AML-193 (cell line): ENCODE results near the gene STK26.
"Not testable (repeated sequence)": the region's sequence is repeated elsewhere in the genome, so short reads cannot be mapped to it uniquely, and the experiment has no call there.

Experiments
- DNase-seq, 2 experiments: peaks; one replicate each; lab custom pipeline; 2025; lab: John Stamatoyannopoulos, UW

Gene STK26

DNA sequence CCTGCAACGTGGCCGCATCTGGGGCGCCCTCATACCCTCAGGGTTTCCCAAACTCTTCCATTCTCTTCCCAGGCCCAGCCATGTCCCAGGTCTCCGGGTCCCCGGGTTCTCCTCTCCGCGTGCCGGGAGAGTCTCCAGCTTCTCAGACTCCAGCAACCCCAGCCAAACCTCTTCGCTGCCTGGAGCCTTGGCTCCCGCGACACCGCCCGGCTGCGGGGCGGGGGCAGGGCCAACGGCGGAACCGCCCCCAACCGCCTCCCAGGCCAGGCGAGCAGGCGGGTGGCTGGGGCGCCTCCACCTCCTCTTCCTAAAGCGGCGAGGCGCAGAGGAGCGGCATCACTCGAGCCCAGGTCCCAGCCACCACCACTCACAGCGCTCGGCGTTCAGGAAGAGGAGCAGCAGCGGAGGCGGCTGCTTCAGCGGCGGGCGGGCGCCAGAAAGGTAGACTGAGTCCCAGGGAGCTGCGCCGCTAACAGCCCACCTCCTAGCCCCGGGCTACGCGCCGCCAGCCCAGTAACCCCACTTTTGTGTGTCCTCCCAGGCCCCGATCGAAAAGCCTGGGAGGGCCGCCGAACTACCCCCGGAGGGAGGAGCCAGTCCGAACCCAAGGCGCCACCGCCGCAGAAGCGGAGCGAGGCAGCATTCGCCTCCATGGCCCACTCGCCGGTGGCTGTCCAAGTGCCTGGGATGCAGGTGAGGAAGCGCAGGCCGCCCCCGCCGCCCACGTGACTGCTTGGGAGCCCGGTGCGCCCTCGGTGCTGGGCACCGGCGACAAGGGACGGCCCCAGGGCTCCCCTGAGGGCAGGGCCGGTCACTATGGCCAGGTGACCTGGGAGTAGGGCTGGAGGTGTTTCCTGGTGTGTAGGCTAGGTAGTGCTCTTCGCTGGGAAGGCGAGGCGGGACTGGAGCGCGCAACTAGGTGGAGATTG lies at the start of gene STK26:
STK26 (plus strand) TSS at position 336 of the 929 bp plus-strand sequence; CDS start at position 652, 316 bp downstream.
- DNase-seq = peak; percentile 42 to 58

DNA sequence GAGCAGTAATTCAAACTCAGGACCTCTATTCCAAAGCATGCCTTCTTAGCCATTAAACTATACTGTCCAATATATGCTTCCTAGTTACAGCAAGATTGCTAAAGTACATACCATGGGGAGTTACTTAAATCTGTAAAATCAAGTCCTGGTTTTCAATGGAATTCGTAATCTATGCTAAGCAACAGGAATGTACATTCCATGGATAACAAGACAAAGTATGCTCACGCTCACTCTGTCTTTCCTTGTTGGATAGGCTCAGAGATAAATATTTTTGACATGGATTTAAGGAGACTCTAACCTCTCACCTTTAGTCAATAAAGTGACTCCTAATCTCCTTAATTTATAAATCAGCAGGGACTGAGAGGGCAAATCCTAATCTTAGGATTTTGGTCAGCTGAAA lies 47.3 kb upstream of the STK26 start:
- DNase-seq = no peak

- DNase-seq = no peak
Observed at GRCh38 chrX:131977619-131978018, 45.5 kb upstream of the STK26 start.

GRCh38 chrX:131979116-131979515 lies 44.0 kb upstream of the STK26 start:
- no peak for DNase-seq

DNA sequence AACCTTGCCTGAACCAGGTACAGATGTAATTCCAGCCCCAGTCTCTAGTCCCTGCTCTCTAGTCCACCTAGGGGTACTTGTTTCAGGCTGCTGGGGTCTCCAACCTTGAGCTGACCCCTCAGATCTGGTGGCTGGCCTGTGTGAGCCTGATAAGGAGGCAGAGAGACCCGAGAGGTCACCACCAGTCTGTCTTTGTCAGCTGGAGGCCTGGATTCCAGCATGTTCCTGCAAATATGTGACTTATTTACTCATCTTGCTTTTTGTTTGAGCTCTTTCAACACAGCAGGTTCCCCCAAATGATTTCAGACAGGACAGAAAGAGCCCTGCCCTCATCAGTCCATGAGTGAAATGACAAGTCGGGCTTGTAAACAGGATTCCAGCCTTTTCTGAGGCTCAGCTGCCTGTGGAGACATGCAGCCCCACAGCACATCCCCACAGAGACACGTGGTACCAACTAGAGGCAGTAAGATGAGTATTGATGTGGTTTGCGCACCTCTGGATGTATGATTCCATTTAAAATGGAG lies 37.5 kb upstream of the STK26 start:
- DNase-seq = peak in 1 of 2 experiments; percentile 6

- DNase-seq = peak; percentile 80 to 83
Observed at GRCh38 chrX:131987252-131987651, 35.9 kb upstream of the STK26 start.

DNA sequence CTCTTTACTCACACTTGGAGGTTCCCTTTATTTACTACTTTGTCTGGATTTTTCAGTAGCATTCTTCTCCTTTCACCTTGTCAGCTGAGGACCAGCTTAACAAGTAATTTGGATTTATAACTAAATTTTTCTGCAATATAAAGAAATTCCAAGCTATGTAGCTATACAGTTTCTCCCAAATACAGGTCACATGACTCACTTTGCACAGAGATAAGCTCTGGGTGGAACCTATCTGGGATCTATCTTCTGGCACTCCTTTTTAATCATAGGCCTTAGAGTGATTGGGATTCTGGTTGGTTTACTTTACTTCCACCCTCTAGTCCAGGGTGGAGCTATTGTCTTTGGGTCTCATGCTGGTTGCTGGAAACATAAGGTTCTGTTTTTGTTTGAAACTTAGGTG lies 34.9 kb upstream of the STK26 start:
- no peak for DNase-seq

- no peak for DNase-seq
Observed at GRCh38 chrX:132001127-132001526, 22.0 kb upstream of the STK26 start.

DNA sequence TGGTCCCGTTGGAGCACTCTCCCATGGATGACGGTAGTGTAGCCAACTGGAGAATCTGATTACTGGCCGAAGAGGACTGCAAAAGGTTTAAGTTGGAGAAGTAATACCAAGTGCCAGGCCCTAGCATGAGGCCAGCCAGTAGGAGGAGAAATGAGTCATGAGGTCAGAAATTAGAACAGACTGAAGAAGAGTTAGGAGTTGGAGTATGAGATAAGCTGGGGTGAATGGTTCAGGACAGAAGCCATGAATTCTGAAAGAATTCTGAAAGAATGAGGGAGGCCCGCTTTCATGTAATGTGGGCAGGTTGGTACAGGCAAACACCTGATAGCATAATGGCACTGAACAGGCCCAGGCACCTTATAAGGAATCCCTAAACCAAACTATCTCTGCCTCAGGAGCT lies 18.4 kb upstream of the STK26 start:
- DNase-seq = no peak

DNA sequence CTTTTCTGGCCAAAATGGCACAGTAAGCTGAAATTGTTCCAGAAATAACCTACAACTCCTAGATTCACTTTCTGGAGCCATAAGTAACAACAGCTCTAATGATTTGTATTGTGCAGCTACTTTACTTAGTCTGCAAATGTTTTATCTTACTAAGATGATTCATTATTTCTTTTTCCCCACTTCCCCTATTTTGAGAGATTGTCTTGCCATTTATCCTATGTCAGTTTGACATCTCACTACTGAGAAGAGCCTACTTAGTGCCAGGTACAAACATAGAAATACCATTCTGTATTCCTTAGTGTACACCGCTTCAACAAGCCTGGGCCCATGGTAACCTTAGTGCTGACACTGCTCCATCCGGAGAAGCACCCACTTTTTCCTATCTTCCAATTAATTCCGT lies 13.8 kb upstream of the STK26 start:
- no peak for DNase-seq

DNA sequence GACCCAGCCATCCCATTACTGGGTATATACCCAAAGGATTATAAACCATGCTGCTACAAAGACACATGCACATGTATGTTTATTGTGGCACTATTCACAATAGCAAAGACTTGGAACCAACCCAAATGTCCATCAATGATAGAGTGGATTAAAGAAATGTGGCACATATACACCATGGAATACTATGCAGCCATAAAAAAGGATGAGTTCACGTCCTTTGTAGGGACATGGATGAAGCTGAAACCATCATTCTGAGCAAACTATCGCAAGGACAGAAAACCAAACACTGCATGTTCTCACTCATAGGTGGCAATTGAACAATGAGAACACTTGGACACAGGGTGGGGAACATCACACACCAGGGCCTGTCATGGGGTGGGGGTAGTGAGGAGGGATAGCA lies 12.9 kb upstream of the STK26 start:
- not testable (repeated sequence) for DNase-seq

DNA sequence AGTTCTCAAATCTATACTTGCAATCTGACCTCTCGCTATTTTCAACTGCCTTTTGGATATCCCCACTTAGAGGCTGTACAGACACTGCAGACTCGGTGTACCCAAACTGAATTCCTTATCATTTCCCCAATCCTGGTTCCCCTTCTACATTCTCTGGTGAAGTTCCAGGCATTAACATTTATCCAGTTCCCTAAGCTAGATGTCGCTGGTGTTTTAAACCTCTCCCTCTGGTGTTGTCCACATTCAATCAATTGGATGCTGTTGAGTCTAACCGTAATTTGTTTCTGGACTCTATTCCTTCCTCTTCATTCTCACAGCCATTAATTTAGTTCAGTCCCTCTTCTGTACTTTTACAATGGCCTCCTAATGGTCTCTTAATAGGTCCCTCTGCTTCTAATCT lies 7.2 kb upstream of the STK26 start:
- DNase-seq = no peak

DNA sequence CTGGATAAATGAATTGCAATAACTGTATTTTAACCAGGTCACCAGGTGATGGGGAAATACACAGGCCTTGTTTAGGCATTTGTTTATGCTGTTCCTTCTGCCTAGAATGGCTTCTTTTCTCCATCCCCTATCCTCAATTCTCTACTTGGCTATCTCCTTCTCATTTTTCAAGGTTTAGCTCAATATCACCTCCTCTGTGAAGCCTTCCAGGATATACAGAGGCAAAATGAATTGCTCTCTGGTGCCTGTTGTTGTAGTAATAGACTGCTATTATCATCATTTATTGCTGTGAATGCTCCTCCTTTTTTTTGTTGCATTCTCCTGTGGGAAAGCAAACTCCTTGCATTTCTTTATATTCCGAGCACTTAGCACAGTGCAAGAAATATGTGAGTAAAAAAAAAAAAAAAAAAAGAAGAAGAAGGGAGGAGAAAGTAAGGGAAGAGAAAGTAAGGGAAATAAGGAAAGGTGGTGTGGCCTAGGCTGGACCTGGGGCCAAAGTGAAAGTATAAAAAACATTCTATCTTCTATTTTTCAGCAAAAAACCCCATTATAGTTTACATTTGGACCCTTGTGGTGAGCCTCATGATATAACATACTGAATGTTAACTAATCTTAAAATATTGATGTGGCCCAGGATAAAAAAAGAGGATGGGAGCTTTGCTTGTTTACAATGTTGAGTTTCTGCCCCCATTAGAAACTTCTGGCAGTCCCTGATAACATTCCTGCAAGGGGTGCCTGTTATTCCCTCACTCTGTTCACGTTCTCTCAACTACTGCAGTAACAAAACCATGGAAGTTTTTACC lies 6.3 kb upstream of the STK26 start:
- no peak for DNase-seq

DNA sequence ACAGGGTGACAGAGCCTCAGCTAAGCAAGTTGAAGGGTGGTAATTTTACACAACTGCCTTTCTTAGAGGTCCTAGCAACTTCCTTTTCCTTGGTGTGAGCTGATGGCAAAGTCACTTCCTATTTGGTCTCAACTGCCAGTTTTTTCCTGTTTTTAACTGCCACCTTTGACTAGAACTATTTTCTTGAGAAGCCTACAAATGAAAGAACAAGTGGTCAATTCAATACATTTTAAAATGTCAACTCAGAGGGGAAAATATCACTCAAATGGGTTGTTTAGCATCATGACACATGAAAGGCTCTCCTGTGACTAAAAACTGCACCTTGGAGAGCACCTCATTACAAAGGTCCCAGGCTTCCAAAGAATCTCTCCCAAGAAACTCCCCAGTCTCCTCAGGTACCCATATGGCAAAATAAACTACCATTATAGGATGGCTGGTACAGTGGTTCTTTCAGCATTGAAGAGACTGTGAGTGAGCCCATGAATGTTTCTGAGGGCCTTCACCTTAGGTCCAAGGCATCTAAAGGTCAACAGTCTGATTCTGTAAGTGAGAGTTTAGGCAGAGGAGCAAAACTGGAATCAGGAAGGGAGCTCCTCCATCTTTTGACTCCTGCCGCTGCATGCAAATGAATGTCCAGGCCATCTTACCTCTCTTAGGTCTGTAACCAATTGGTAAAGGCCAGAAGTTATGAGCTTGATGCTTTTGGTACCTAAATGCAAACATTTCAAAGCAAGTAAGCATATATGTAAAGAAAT lies 5.5 kb upstream of the STK26 start:
- peak; percentile 72 to 83 for DNase-seq

DNA sequence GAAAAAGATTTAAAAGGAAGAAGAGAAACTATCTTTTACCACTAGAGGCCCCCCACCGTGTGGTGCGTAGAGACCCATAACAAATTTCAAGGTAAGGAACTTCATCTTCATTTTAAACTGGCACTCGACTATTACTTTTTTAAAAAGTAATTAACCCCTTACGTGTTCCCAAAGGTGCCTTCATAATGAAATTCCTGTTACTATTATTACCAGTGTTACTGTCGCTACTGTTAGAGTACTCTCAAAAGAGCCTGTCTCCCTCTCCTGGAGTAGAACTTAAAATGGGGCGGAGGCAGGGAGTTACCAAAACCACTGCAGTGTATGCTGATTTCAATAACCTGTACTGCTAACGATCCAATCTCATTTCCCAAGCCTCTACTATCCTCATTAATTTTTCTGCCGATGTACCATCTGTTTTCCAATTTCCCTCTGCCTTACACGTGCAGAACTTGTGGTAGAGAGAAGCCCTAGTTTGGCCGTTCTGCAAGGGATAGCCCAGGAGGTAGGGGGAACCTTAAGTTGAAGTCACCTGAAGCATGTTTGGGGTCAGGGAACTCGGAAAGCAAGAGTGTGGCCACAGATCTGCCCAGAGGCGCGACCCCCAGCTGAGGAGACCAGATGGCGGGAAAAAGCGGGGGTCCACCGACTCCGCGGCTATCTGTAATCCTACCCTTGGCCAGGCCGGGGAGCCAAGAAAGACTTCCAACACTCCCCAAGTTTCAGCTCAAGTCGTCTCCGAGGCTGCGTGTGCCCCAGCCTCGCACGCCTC lies 720 bp upstream of the STK26 start:
- DNase-seq = peak in 1 of 2 experiments; percentile 31

- DNase-seq = peak in 1 of 2 experiments; percentile 22
Observed at GRCh38 chrX:132023896-132024386, 839 bp downstream of the STK26 start.

DNA sequence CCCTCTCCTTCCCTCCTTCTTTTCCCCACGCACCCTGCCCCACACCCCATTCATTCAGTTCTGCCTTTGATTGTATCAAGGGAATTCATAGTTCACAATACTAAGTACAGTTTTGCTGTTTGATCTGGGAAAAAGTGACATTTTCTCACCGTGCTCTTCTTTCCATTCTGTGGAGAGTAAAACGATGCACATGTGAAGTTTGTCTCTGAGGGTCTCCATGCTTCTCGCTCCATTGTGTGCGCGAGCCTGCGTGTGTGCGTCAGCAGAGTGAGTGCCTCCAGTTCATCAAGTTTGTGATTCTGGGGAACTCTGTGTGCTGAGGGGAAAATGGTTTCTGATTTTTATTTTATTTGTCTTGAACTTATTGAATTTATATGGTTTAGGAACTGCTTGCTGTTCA lies 1.9 kb downstream of the STK26 start:
- DNase-seq = peak in 1 of 2 experiments; percentile 10

DNA sequence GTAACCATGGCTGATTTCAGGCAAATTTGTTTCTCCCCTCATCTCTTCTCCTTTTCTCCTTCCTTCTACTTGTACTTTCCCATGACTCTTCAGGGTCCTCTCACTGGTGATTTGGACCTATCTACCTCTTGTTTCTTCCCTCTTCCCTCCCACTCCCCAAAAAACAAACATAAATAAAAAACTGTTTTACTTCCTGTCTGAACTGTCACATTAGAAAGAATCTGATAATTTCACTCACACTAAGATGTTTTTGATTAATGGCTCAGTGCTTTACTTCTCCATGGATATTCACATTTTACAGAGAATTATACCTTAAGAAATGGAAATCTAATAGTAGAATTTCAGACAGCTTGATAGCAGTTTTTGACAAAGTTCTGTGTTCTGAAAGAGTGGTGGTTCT lies 7.2 kb downstream of the STK26 start:
- DNase-seq = no peak

- no peak for DNase-seq
Observed at GRCh38 chrX:132031867-132032266, 8.8 kb downstream of the STK26 start.

DNA sequence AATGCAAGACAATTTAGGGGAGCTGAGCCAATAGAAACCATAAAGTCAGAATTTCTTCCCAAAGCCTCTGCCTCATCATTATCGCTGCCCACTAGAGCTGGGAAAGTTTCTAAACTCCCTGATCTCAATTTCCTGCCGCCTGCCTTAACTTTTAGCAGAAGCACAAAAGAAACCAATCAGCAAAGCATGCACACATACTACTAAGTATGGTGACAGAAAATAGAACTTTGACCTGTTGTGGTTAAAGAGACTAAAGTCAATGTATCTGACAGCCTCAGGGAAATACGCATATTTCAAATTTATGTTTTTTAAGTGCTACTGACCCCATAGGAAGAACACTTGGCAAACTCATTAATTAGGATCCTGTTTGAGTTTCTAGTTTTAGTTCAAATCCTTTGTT lies 10.1 kb downstream of the STK26 start:
- no peak for DNase-seq

DNA sequence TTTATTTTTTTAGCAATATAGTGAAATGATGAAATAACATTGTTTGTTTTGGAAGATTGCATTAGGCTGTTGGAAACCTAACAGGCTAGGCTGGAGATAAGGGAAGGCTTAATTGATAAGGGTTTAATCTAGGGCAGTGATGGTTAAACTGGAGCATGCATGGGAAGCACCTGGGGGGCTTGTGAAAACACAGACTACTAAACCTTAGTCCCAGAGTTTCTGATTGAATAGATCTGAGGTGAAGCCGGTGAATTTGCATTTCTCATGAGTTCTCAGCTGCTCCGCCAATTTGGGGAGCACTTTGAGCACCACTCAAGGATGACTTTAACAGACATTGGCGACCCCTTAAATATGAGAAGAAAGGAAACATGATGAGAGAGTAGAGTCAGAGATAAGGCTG lies 11.5 kb downstream of the STK26 start:
- DNase-seq = no peak
